ENCODE data around the gene BLOC1S5. TPM values are rescaled to one million over a fixed set of nuclear protein-coding genes. Genes with fewer than 3 reads are reported as not detected.

The BLOC1S5 gene
- total and polyA plus RNA-seq, 3 donors from 2014 or later, result 8.4 to 12.1 (median 10.9) TPM

Other genes with a start within 250 kb of the BLOC1S5 start
- gene TXNDC5, start 153.6 kb downstream of the BLOC1S5 start, total RNA-seq, result 10 to 100 TPM; 56.5 to 98.7 TPM
- gene TXNDC5, start 153.6 kb downstream of the BLOC1S5 start, polyA plus RNA-seq (ENCODE audit: insufficient read depth, low read depth, low replicate concordance), result 67.0 TPM
- gene EEF1E1, start 38.2 kb upstream of the BLOC1S5 start, total RNA-seq, result 10 to 100 TPM; 53.5 to 62.4 TPM
- gene EEF1E1, start 38.2 kb upstream of the BLOC1S5 start, polyA plus RNA-seq (ENCODE audit: insufficient read depth, low read depth, low replicate concordance), result 93.3 TPM

Measured in testis (tissue), 3 donors.